Measurements from ENCODE around the gene FAIM2. TPM values are rescaled to one million over a fixed set of nuclear protein-coding genes. Genes with fewer than 3 reads are reported as not detected.

FAIM2 gene
- polyA plus RNA-seq, 2 of the 4 experiments (the other 2 are of a cell fraction): 0.23 TPM; not detected in 1

DNA sequence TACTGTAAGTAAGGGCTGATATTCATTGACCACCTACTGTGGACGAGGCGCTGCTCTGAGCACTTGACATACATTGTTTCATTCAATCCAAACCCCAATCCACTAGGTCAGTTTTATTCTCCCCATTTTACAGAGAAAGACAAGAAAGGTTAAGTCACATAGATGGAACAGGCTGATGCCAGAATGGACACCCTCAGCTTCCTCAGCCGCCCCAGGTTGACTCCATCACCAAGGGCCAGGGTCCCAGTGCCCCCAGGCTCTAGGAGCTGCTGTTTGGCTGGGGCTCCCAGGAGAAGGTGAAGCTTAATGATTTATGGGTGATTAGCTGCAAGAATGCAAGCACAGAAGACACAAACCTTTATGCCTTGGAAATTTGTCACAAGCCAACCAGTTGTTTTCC, 46.2 kb upstream of the FAIM2 start (continued):
- TF ChIP-seq, protein P1, sequence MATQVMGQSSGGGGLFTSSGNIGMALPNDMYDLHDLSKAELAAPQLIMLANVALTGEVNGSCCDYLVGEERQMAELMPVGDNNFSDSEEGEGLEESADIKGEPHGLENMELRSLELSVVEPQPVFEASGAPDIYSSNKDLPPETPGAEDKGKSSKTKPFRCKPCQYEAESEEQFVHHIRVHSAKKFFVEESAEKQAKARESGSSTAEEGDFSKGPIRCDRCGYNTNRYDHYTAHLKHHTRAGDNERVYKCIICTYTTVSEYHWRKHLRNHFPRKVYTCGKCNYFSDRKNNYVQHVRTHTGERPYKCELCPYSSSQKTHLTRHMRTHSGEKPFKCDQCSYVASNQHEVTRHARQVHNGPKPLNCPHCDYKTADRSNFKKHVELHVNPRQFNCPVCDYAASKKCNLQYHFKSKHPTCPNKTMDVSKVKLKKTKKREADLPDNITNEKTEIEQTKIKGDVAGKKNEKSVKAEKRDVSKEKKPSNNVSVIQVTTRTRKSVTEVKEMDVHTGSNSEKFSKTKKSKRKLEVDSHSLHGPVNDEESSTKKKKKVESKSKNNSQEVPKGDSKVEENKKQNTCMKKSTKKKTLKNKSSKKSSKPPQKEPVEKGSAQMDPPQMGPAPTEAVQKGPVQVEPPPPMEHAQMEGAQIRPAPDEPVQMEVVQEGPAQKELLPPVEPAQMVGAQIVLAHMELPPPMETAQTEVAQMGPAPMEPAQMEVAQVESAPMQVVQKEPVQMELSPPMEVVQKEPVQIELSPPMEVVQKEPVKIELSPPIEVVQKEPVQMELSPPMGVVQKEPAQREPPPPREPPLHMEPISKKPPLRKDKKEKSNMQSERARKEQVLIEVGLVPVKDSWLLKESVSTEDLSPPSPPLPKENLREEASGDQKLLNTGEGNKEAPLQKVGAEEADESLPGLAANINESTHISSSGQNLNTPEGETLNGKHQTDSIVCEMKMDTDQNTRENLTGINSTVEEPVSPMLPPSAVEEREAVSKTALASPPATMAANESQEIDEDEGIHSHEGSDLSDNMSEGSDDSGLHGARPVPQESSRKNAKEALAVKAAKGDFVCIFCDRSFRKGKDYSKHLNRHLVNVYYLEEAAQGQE (IDR thresholded peaks at IDR 0.05): no peak
- TF ChIP-seq FOXS1 (CRISPR knock-in tag; IDR thresholded peaks at IDR 0.05) (no peak), GATA3 (IDR thresholded peaks at IDR 0.05; ENCODE audit: borderline replicate concordance) (no peak), FOSL2 (IDR thresholded peaks at IDR 0.05) (no peak), FOSL2 (CRISPR knock-in tag; IDR thresholded peaks at IDR 0.05) (no peak)
- TF ChIP-seq, protein P2, sequence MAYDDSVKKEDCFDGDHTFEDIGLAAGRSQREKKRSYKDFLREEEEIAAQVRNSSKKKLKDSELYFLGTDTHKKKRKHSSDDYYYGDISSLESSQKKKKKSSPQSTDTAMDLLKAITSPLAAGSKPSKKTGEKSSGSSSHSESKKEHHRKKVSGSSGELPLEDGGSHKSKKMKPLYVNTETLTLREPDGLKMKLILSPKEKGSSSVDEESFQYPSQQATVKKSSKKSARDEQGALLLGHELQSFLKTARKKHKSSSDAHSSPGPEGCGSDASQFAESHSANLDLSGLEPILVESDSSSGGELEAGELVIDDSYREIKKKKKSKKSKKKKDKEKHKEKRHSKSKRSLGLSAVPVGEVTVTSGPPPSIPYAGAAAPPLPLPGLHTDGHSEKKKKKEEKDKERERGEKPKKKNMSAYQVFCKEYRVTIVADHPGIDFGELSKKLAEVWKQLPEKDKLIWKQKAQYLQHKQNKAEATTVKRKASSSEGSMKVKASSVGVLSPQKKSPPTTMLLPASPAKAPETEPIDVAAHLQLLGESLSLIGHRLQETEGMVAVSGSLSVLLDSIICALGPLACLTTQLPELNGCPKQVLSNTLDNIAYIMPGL (CRISPR knock-in tag; IDR thresholded peaks at IDR 0.05; ENCODE audit: borderline replicate concordance): no peak

DNA sequence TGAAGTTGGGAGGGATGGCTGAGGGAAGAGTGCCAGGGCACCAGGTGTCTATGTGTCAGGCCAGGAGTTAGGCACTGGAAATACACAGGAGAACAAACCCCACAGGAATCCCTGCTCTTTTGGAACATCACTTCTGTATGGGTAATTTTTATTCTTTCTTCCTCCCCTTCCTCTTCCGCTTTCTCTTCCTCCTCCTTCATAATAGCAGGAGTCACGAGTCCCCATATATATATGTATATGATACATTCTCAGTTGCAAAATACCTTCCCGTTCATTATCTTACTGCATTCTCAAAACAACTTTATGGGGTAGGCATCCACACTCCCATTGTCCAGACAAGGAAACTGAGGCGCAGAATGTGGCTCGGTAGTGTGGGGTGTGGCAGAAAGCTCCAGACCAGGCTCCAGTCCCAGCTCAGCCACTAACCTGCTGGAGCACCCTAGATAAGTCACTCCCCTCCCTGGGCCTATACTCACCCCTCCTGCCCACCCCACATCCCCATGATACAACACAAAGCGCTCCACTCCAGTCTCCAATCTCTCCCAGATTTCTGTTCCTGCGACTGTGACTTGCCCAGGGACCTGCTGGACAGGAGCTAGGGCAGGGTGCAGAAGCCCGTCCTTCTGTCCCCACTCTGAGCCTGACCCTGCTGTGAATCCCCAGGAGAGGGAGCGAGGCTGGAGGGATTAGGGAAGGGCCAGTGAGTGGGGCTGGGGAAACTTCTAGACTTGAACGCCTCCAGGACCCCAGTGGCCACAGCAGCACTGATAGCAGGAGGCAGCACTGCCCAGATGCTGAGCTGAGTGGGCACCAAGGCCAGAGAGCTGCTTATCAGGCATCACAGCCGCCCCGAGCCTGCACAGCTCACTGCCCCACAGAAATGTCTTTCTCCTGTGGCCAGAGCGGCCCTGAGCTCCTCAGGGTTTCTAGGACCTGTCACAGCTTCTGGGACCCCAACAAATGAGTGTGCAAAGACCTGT, 45.5 kb upstream of the FAIM2 start:
- Histone ChIP-seq H3K9me3 (no peaks in the 10 kb centered on the region), H3K4me2 (no peak overlapping the region), H3K27ac (no peak overlapping the region), H3K4me3 (no peak overlapping the region), H3K4me1 (0 out of 3 replicates have a peak, but pooled peaks cover 7% of the 10 kb centered on the region)
- WGBS (ENCODE audit: missing lambda C conversion rate): 66% methylated on average over 13 of the region's 13 CpGs
- ChIA-PET POLR2A (no interaction called here), CTCF (interaction anchor here (0.6 to 7.7 kb wide), 7 partner anchors 14 to 312 kb away, joined by 4 to 193 read pairs (median 6); partner anchors contain the start of gene AQP5)
- DNase-seq (ENCODE audit: low read depth in 1 of 2, low spot score in 1 of 2) (no peak), FAIRE-seq (no peak), ATAC-seq (no peak)
- TF ChIP-seq HDAC2 (IDR thresholded peaks at IDR 0.05) (no peak), CHD4 (IDR thresholded peaks at IDR 0.05; ENCODE audit: borderline replicate concordance) (no peak), NPAS2 (CRISPR knock-in tag; IDR thresholded peaks at IDR 0.05; ENCODE audit: borderline replicate concordance) (no peak), JUN (IDR thresholded peaks at IDR 0.05) (no peak), KDM5A (IDR thresholded peaks at IDR 0.05) (no peak), JUNB (IDR thresholded peaks at IDR 0.05) (no peak), TFCP2L1 (CRISPR knock-in tag; IDR thresholded peaks at IDR 0.05) (no peak)
- TF ChIP-seq, protein P3, sequence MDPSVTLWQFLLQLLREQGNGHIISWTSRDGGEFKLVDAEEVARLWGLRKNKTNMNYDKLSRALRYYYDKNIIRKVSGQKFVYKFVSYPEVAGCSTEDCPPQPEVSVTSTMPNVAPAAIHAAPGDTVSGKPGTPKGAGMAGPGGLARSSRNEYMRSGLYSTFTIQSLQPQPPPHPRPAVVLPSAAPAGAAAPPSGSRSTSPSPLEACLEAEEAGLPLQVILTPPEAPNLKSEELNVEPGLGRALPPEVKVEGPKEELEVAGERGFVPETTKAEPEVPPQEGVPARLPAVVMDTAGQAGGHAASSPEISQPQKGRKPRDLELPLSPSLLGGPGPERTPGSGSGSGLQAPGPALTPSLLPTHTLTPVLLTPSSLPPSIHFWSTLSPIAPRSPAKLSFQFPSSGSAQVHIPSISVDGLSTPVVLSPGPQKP (IDR thresholded peaks at IDR 0.05; ENCODE audit: low read depth, low read length): no peak

DNA sequence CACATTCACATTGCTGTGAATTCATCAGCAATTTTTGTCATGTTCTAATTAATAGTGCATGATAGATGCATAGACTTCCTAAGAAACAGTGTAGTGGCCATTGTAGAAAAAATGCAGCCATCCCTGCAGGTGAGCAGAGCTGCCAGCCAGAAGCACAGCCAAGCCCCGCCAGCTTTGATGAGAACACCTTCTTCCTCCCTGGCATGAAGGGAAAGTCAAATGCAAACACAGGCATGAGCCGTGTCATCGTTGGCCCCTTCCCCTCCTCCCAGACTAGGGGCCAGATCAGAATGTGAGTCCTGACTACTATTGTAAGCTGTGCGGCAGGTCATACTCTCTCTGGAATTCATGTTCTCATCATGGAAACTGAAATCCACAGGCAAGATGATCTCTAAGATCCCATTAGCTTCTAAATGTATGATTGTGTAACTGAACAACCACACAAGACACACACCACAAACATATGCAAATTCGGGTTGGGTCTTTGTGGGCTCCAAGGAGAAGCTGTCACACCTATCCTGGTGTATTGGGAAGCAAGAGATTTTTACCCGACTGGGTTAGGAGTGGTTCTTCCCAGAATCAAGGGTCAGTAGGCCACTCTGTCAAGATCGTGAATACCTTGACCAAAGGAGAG, 44.0 kb upstream of the FAIM2 start:
- Histone ChIP-seq H3K4me3 (no peak overlapping the region), H3K27ac (no peak overlapping the region), H3K4me2 (no peak overlapping the region), H3K9me3 (no peaks in the 10 kb centered on the region), H3K4me1 (0 out of 3 replicates have a peak, but pooled peaks cover 7% of the 10 kb centered on the region)
- ChIA-PET CTCF (interaction anchor here (0.9 to 7.7 kb wide), 6 partner anchors 16 to 127 kb away, joined by 3 to 193 read pairs (median 4); partner anchors contain the start of gene AQP5), POLR2A (no interaction called here)
- FAIRE-seq (no peak), ATAC-seq (no peak), DNase-seq (ENCODE audit: low read depth in 1 of 2, low spot score in 1 of 2) (no peak)
- no peak for TF ChIP-seq NPAS2 (CRISPR knock-in tag; IDR thresholded peaks at IDR 0.05; ENCODE audit: borderline replicate concordance)
- TF ChIP-seq HOXA7 (CRISPR knock-in tag; IDR thresholded peaks at IDR 0.05): no peak
- no peak for TF ChIP-seq FOSB (CRISPR knock-in tag; IDR thresholded peaks at IDR 0.05)
- TF ChIP-seq TFCP2L1 (CRISPR knock-in tag; IDR thresholded peaks at IDR 0.05): no peak
- no peak for TF ChIP-seq HOXB5 (CRISPR knock-in tag; IDR thresholded peaks at IDR 0.05)
- no peak for TF ChIP-seq RCOR1 (IDR thresholded peaks at IDR 0.05; ENCODE audit: low read depth, low read length)
- WGBS (ENCODE audit: missing lambda C conversion rate): 78% methylated on average over 7 of the region's 7 CpGs

All from A549 (cell line).